Measurements from ENCODE around the gene CLIC3.
A peak's percentile ranks its signal among the peaks of the same experiment; 100 is the strongest.
"Not testable (repeated sequence)": the region's sequence is repeated elsewhere in the genome, so short reads cannot be mapped to it uniquely, and the experiment has no call there.

The CLIC3 gene

GRCh38 chr9:136996361-136997292, at the start of gene CLIC3:
CLIC3 (minus strand) TSS chr9:136996568; CDS start chr9:136996543, 25 bp downstream.
- DNase-seq, result peak; percentile 12 to 58 (median 34)

GRCh38 chr9:137045294-137046087, 49.1 kb upstream of the CLIC3 start:
- DNase-seq, result peak; percentile 40 to 75 (median 65)

GRCh38 chr9:137044502-137045177, 48.3 kb upstream of the CLIC3 start:
- peak in 2 of 3 experiments; percentile 68 to 79 for DNase-seq

DNA sequence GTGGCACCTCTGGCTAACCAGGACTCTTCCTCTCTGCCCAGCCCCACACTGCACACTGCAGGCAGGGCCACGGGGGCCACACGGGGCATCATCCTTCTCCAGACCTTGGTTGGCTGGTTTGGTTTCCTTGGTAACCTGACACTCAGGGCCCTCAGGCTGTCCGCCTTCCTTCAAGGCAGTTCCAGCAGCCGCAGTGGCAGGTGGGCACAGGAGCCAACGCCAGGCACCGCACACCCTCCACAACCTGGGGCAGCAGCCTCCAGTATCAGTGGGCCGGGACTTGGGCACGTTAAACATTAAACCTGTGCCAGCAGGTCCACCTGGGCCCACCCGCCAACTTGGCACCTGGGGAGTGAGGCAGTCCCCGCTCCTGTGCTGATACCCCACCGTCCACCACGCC, 47.7 kb upstream of the CLIC3 start:
- peak in 1 of 3 experiments; percentile 51 for DNase-seq

GRCh38 chr9:137042751-137043727, 46.7 kb upstream of the CLIC3 start:
- no peak for DNase-seq

GRCh38 chr9:137041124-137041523, 44.8 kb upstream of the CLIC3 start:
- DNase-seq, result peak in 1 of 3 experiments; percentile 23

DNA sequence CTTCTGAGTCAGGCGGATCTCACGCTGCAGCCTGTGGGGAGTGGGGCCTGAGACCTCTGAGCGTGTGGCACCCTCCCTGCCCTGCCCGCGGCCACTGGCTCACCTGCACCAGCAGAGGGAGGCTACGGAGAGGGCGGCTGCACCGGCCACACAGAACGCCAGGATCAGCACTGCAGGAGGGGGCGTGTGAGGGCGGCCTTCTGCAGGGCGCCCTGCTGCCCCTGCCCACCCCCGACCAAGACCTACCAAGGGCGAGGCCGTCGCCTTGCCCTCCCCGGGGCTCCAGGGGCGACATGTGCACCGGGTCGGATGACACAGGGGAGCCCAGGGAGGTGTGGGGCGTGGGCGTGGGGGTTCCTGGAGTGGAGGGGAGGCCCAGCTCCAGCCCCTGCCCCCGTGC, 44.2 kb upstream of the CLIC3 start:
- no peak for DNase-seq

- no peak for DNase-seq
Observed at GRCh38 chr9:137039611-137040366, 43.4 kb upstream of the CLIC3 start.

DNA sequence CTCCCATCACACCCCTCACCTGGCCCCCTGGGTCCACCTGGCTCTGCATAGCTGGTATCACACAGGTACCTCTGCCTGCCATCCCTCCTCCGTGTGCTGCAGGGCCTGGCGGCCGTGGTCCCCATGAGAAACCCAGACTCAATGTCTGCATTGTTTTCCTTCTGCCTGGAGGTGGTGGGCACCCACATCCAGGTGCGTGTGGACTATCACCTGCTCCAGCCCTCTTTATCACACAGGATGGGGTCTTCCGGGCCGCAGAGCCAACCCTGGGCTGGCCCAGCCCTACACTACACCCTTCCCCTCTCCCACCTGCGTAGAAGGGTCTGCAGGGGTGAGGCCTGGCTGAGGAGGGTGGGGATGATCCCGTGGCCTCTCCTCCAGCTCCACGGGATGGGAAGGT, 42.5 kb upstream of the CLIC3 start:
- no peak for DNase-seq

GRCh38 chr9:137037483-137037882, 41.1 kb upstream of the CLIC3 start:
- no peak for DNase-seq

DNA sequence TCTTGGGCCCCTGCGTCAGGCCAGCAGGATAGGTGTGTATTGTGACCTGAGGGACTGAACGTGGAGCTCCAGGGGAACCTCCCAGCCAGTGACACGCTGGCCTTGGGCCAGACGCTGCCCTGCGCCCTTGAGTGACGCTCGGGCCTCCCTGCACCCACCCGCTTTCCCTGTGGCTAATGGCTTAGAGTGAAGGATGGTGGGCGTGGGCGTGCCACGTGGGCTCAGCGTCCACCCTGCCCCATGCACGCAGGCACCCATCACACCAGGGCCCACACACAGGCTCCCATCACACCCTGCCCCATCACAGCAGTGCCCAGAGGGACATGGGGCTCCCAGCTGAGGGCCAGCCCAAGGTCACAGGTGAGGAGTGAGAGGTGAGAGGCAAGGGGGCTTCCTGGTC, 40.7 kb upstream of the CLIC3 start:
- no peak for DNase-seq

DNA sequence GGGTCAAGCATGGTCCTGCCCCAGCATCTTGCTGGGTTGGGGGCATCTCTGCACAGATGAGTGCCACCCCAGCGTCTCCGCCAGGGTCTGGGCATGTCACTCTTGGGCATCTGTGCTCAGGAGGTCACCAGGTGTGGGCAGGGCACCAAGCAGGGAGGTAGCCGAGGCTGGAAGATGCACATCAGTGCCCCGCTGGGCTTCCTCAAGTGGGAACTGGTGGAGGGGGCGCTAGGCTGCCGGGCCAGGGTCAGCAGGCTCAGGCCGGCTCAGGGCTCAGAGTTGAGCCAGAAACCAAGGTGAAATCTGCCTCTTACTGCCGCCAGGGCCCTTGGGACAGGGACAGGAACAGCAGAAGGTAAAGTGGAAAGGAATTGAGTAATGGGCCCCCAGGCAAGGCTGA, 39.6 kb upstream of the CLIC3 start:
- no peak for DNase-seq

GRCh38 chr9:137035507-137035834, 39.1 kb upstream of the CLIC3 start:
- no peak for DNase-seq

- peak; percentile 65 to 92 (median 84) for DNase-seq
Observed at GRCh38 chr9:137034709-137035506, 38.5 kb upstream of the CLIC3 start.

GRCh38 chr9:137034039-137034708, 37.8 kb upstream of the CLIC3 start:
- peak in 1 of 3 experiments; percentile 54 for DNase-seq

GRCh38 chr9:137033481-137033880, 37.1 kb upstream of the CLIC3 start:
- DNase-seq, result not testable (repeated sequence)

GRCh38 chr9:137032858-137033257, 36.5 kb upstream of the CLIC3 start:
- DNase-seq, result no peak

- no peak for DNase-seq
Observed at GRCh38 chr9:137031904-137032640, 35.7 kb upstream of the CLIC3 start, which contains the start of gene FUT7. FUT7 (minus strand) TSS chr9:137032088; CDS start chr9:137031991, 97 bp downstream.

Measured in NCI-H1417 (cell line).